ENCODE data around the gene ALG6. TPM values are rescaled to one million over a fixed set of nuclear protein-coding genes. Genes with fewer than 3 reads are reported as not detected.

Gene ALG6
- total RNA-seq (ENCODE audit: unreplicated experiment), result 8.4 TPM
- long read RNA-seq, transcript ALG6-202 (15 exons, 3,371 nt), result major isoform, 5 of 7 reads
- long read RNA-seq, partial matches to known transcripts, result 2 of 7 reads
- long read RNA-seq, other reads (novel, unspliced or antisense), result 0 of 7 reads

DNA sequence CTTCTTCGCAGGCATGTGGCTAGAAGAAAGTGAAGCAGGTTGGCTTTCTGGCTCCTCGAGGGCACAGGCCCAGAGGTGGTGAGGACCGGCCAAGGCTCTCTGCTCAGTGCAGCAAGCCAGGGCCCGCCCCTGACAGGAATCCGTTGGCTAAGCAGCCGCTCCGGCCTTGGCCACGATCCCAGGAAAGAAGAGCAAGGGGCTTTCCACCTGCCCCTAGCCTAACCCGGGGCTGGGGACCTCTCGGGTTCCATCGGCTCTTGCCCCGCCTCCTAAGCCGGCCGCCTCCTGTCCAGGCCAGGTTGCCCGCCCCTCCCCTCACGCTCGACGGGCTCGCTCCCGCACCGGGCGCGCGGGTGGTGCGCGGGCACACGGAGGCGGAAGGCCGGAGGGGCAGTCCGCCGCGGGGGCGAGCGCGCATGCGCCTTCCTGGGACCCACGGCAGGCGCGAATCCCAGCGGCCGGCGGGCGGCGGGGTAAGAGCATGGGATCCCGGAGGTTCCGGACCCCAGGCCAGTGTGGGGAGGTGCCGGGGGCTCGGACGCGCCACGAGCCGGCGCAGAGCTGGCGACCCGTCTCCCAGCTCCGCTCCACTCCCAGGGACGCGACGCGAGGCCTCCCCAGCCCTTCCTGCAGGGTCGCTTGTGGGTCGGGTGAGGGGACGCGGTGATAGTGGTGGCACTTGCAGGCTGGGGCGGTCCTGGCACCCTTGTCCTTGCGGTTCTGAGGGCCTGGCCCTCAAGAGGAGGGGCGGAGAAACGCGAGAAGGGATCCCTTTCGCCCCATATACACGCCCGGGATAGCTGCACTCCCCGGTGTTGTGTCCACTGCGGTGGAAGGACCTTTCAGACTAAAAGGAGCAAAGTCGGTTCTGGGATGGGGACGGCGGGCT lies at the start of gene ALG6:
Gene ALG6, plus strand, starts transcription at position 413 of the 889 bp plus-strand sequence. CDS start 3,351 bp downstream, outside the sequence.
- Mint-ChIP-seq H3K27me3 (ENCODE audit: unreplicated experiment) (peaks cover 7% of the 10 kb centered on the region), H3K4me3 (ENCODE audit: unreplicated experiment) (peak within 1 kb of the TSS; percentile 97), H3K4me1 (ENCODE audit: low read depth, unreplicated experiment) (peaks cover 2% of the 10 kb centered on the region), H3K36me3 (ENCODE audit: unreplicated experiment) (peaks cover 9% of the 10 kb centered on the region), H3K9me3 (ENCODE audit: unreplicated experiment) (peaks cover 3% of the 10 kb centered on the region), H3K27ac (ENCODE audit: unreplicated experiment) (peak within 1 kb of the TSS; percentile 75)
- DNase-seq, result peak; percentile 96
- TF ChIP-seq, protein P1, sequence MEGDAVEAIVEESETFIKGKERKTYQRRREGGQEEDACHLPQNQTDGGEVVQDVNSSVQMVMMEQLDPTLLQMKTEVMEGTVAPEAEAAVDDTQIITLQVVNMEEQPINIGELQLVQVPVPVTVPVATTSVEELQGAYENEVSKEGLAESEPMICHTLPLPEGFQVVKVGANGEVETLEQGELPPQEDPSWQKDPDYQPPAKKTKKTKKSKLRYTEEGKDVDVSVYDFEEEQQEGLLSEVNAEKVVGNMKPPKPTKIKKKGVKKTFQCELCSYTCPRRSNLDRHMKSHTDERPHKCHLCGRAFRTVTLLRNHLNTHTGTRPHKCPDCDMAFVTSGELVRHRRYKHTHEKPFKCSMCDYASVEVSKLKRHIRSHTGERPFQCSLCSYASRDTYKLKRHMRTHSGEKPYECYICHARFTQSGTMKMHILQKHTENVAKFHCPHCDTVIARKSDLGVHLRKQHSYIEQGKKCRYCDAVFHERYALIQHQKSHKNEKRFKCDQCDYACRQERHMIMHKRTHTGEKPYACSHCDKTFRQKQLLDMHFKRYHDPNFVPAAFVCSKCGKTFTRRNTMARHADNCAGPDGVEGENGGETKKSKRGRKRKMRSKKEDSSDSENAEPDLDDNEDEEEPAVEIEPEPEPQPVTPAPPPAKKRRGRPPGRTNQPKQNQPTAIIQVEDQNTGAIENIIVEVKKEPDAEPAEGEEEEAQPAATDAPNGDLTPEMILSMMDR (IDR thresholded peaks at IDR 0.05; ENCODE audit: partially characterized antibody, unreplicated experiment), result no peak

DNA sequence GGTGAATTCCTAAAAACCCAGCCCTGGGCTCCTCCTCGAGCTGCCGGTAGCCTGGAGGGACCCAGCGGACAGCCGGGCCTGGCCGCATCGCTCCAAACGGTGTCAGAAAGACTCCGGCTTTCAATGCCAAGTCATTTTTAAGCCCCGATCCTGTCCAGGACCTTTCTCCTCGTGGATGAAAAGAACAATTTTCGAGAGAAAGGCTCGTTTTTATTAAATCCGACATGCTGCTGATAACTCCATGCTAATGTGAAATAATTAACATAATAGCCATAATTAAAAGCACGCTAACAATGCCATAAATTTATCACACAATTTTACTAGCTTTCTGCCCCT lies 49.6 kb upstream of the ALG6 start:
- Mint-ChIP-seq H3K4me1 (ENCODE audit: low read depth, unreplicated experiment) (peaks cover 14% of the 10 kb centered on the region), H3K27ac (ENCODE audit: unreplicated experiment) (peak overlapping the region; percentile 53), H3K4me3 (ENCODE audit: unreplicated experiment) (peak overlapping the region; percentile 74), H3K36me3 (ENCODE audit: unreplicated experiment) (peaks cover 4% of the 10 kb centered on the region), H3K9me3 (ENCODE audit: unreplicated experiment) (peaks cover 9% of the 10 kb centered on the region), H3K27me3 (ENCODE audit: unreplicated experiment) (peaks cover 31% of the 10 kb centered on the region)
- DNase-seq, result no peak
- TF ChIP-seq, protein P1 (IDR thresholded peaks at IDR 0.05; ENCODE audit: partially characterized antibody, unreplicated experiment), result no peak

DNA sequence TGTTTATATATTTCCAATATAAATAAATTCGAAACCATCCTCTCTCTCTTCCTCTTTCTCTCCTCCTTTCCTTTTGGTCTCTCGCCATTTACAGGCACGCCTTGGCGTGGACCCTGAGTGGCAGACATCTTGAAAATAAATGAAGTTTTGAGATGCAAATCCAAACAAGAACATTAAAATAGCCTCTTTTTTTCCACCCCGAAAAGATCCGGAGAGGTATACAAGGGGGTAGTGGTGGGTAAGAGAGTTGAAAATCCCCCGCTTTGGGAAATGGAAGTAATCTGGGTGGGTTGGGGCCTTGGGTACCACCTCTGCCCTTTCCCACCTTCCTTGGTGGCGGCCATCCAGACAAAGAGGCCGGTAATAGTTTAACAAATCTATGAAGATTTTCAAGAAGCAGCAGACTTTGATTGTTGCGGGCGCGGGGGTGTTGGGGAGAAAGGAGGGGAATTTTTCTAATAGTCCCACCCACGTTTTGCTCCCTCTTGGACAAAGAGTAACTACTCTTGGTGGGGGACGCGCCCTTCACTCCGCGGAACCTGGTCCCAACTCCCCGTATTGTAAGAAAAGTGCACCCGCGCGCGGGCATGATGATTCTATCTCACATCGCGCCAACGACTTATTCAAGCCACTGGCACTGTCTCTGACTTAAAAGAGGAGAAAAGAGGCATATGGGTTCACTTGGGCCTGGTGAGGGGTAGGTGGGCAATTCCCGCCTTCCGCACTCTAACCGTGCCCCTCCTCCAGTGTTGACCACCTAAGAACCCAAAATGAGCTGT lies 49.0 kb upstream of the ALG6 start:
- peaks cover 4% of the 10 kb centered on the region for H3K36me3 Mint-ChIP-seq (ENCODE audit: unreplicated experiment)
- H3K4me3 Mint-ChIP-seq (ENCODE audit: unreplicated experiment), result peak overlapping the region; percentile 77
- no peak for DNase-seq
- peaks cover 14% of the 10 kb centered on the region for H3K4me1 Mint-ChIP-seq (ENCODE audit: low read depth, unreplicated experiment)
- H3K9me3 Mint-ChIP-seq (ENCODE audit: unreplicated experiment), result peaks cover 9% of the 10 kb centered on the region
- no peak overlapping the region for H3K27ac Mint-ChIP-seq (ENCODE audit: unreplicated experiment)
- TF ChIP-seq, protein P1 (IDR thresholded peaks at IDR 0.05; ENCODE audit: partially characterized antibody, unreplicated experiment), result no peak
- peaks cover 31% of the 10 kb centered on the region for H3K27me3 Mint-ChIP-seq (ENCODE audit: unreplicated experiment)

DNA sequence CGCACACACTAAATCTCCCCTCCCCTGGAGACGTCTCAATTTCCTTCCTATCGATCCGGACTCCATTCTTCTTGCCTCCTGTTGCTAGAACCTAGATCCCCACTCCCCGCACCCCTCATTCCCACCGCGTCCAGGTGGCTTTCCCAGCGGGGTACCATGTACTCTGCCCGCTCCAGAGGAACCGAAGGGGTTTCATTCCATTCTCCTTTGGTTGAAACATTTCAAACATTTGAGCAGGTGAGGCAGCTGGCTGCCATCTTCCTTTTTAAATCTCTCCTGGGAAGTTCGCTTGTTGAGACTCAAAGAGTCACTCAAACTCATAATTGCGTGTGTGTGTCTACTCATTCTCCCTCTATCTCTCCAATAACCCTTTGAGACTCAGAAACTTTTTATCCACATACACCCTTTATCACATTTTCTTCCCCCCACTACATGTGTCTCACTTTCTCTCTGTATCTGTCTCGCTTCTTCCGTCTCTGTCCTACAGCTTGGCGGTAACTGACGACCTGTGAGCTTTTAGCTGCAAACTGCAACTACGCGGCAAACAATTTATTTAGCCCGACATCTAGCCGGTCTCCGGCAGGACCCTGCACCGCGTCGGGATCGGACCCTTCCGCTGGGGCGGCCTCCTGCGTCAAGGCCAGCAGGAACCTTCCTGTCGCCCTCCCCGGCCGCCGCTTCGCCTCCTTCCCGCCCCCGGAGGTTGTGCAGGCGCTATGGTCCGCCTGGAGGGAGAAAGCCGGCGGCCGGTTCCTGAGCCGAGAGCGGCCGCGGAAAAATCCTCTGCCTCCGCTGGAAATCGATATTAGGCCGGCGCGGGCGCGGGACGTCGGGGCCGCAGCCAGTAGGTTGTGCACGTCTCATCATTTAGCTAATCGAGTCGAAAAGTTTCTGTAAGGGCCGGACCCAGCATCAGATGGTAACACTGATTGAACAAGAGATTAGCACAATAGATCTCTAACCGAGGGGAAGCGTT lies 48.1 kb upstream of the ALG6 start:
- Mint-ChIP-seq H3K9me3 (ENCODE audit: unreplicated experiment) (peaks cover 9% of the 10 kb centered on the region), H3K4me3 (ENCODE audit: unreplicated experiment) (peak overlapping the region; percentile 77), H3K36me3 (ENCODE audit: unreplicated experiment) (peaks cover 4% of the 10 kb centered on the region), H3K27me3 (ENCODE audit: unreplicated experiment) (peaks cover 31% of the 10 kb centered on the region), H3K27ac (ENCODE audit: unreplicated experiment) (no peak overlapping the region), H3K4me1 (ENCODE audit: low read depth, unreplicated experiment) (peaks cover 14% of the 10 kb centered on the region)
- TF ChIP-seq, protein P1 (IDR thresholded peaks at IDR 0.05; ENCODE audit: partially characterized antibody, unreplicated experiment), result no peak
- peak; percentile 77 for DNase-seq

Data from glutamatergic neuron (in vitro differentiated cells).